H9 (cell line): ENCODE measurements around the gene PPFIBP1. TPM values are rescaled to one million over a fixed set of nuclear protein-coding genes. Genes with fewer than 3 reads are reported as not detected.

Experiments used
- DNase-seq: peaks from one replicate; pipeline ENCODE4 v3.0.0-alpha.2; 2017
- H2AFZ ChIP-seq: one replicate; pipeline ENCODE4 v1.6.1; 2013; ENCODE audit warnings: mild to moderate bottlenecking, low read length, control low read depth, moderate library complexity
- H2AK5ac ChIP-seq: 2 replicates; pipeline ENCODE4 v1.6.1; 2013; ENCODE audit warnings: low read length, control low read depth, mixed read lengths; ENCODE audit not compliant: insufficient read length
- H2BK120ac ChIP-seq: one replicate; pipeline ENCODE4 v1.6.1; 2013; ENCODE audit warnings: low read depth, mild to moderate bottlenecking, low read length, control low read depth, inconsistent platforms; ENCODE audit not compliant: poor library complexity, severe bottlenecking
- H2BK12ac ChIP-seq: 2 replicates; pipeline ENCODE4 v1.6.1; 2013; ENCODE audit warnings: low read length, control low read depth, mixed read lengths, low read depth; ENCODE audit not compliant: insufficient read length
- H2BK15ac ChIP-seq: 2 replicates; pipeline ENCODE4 v1.6.1; 2013; ENCODE audit warnings: low read depth, low read length, control low read depth
- H2BK20ac ChIP-seq: one replicate; pipeline ENCODE4 v1.6.1; 2013; ENCODE audit warnings: low read depth, mild to moderate bottlenecking, low read length, control low read depth, inconsistent platforms; ENCODE audit not compliant: poor library complexity, severe bottlenecking
- H2BK5ac ChIP-seq: 2 replicates; pipeline ENCODE4 v1.6.1; 2013; ENCODE audit warnings: low read length, control low read depth, mixed read lengths; ENCODE audit not compliant: insufficient read length
- H3K14ac ChIP-seq: 2 replicates; pipeline ENCODE4 v1.6.1; 2013; ENCODE audit warnings: low read length, control low read depth; ENCODE audit not compliant: insufficient read depth
- H3K18ac ChIP-seq: 2 replicates; pipeline ENCODE4 v1.6.1; 2013; ENCODE audit warnings: low read depth, mild to moderate bottlenecking, mixed read lengths, low read length, control low read depth; ENCODE audit not compliant: insufficient read length
- H3K23ac ChIP-seq: 2 replicates; pipeline ENCODE4 v1.6.1; 2013; ENCODE audit warnings: low read length, control low read depth, mixed read lengths, low read depth; ENCODE audit not compliant: insufficient read length
- H3K23me2 ChIP-seq: 2 replicates; pipeline ENCODE4 v1.6.1; 2013; ENCODE audit warnings: low read depth, mild to moderate bottlenecking, mixed read lengths, low read length, control low read depth; ENCODE audit not compliant: insufficient read length, poor library complexity, severe bottlenecking
- H3K27ac ChIP-seq: 2 replicates; pipeline ENCODE4 v1.5.1; 2013; ENCODE audit warnings: low read length, control low read depth, mixed read lengths, low read depth; ENCODE audit not compliant: insufficient read length
- H3K27me3 ChIP-seq: 2 replicates; pipeline ENCODE4 v1.6.1; 2013; ENCODE audit warnings: low read length, control low read depth, inconsistent platforms; ENCODE audit not compliant: insufficient read depth
- H3K4ac ChIP-seq: 2 replicates; pipeline ENCODE4 v1.6.1; 2013; ENCODE audit warnings: low read depth, mild to moderate bottlenecking, control low read depth, inconsistent platforms, low read length, moderate library complexity
- H3K4me1 ChIP-seq: 2 replicates; pipeline ENCODE4 v1.6.1; 2013; ENCODE audit warnings: low read length, control low read depth, inconsistent platforms; ENCODE audit not compliant: insufficient read depth
- H3K4me2 ChIP-seq: 2 replicates; pipeline ENCODE4 v1.6.1; 2013; ENCODE audit warnings: low read length, control low read depth, mixed read lengths; ENCODE audit not compliant: insufficient read length, insufficient read depth
- H3K56ac ChIP-seq: 2 replicates; pipeline ENCODE4 v1.6.1; 2013; ENCODE audit warnings: low read depth, mild to moderate bottlenecking, mixed read lengths, low read length, control low read depth; ENCODE audit not compliant: insufficient read length
- H3K79me1 ChIP-seq: 2 replicates; pipeline ENCODE4 v1.6.1; 2013; ENCODE audit warnings: low read depth, mild to moderate bottlenecking, moderate library complexity, low read length, control low read depth, inconsistent platforms; ENCODE audit not compliant: insufficient read depth, poor library complexity, severe bottlenecking
- H3K79me2 ChIP-seq: 2 replicates; pipeline ENCODE4 v1.6.1; 2013; ENCODE audit warnings: low read length, control low read depth, inconsistent platforms; ENCODE audit not compliant: insufficient read depth
- H3K9ac ChIP-seq: 2 replicates; pipeline ENCODE4 v1.6.1; 2013; ENCODE audit warnings: low read length, control low read depth, mixed read lengths; ENCODE audit not compliant: insufficient read length; ENCODE audit errors: extremely low read depth
- H3K9me3 ChIP-seq: one replicate; pipeline ENCODE4 v1.6.1; 2013; ENCODE audit warnings: low read depth, low read length, inconsistent platforms; ENCODE audit not compliant: control insufficient read depth
- H3T11ph ChIP-seq: one replicate; pipeline ENCODE4 v1.6.1; 2013; ENCODE audit warnings: mild to moderate bottlenecking, low read length, control low read depth, inconsistent platforms
- H4K20me1 ChIP-seq: one replicate; pipeline ENCODE4 v1.6.1; 2013; ENCODE audit not compliant: control insufficient read depth, insufficient read length, insufficient read depth
- H4K5ac ChIP-seq: 2 replicates; pipeline ENCODE4 v1.6.1; 2013; ENCODE audit warnings: low read depth, mild to moderate bottlenecking, mixed read lengths, low read length, control low read depth; ENCODE audit not compliant: insufficient read length
- H4K8ac ChIP-seq: replicated peaks from 2 replicates; pipeline ENCODE4 v1.6.1; 2013; ENCODE audit warnings: low read length, control low read depth, mixed read lengths, low read depth; ENCODE audit not compliant: insufficient read length
- H4K91ac ChIP-seq: 2 replicates; pipeline ENCODE4 v1.6.1; 2013; ENCODE audit warnings: low read depth, mild to moderate bottlenecking, moderate library complexity, mixed read lengths, low read length, control low read depth; ENCODE audit not compliant: insufficient read length
- H3K27ac Mint-ChIP-seq, 3 experiments: 2 replicates in 2 of 3; 3 replicates in 1 of 3; pipeline ENCODE4 v1.8.0; 2020 to 2021; ENCODE audit warnings: mixed read lengths in 3 of 3, mild to moderate bottlenecking in 1 of 3, moderate library complexity in 1 of 3
- H3K27me3 Mint-ChIP-seq: 2 replicates; pipeline ENCODE4 v1.8.0; 2021; ENCODE audit warnings: low read depth, mild to moderate bottlenecking, moderate library complexity, mixed read lengths
- H3K36me3 Mint-ChIP-seq, 3 experiments: 2 replicates in 2 of 3; 3 replicates in 1 of 3; pipeline ENCODE4 v1.8.0; 2020 to 2021; ENCODE audit warnings: low read depth in 3 of 3, mixed read lengths in 3 of 3; ENCODE audit not compliant: insufficient read depth in 1 of 3
- H3K4me1 Mint-ChIP-seq, 2 experiments: 2 replicates each; pipeline ENCODE4 v1.8.0; 2020; ENCODE audit warnings: mixed read lengths in 2 of 2
- H3K4me3 Mint-ChIP-seq, 2 experiments: 2 replicates in 1 of 2; 3 replicates in 1 of 2; pipeline ENCODE4 v1.8.0; 2020 to 2021; ENCODE audit warnings: mild to moderate bottlenecking in 2 of 2, mixed read lengths in 2 of 2, moderate library complexity in 1 of 2
- H3K9me3 Mint-ChIP-seq, 2 experiments: 2 replicates in 1 of 2; 3 replicates in 1 of 2; pipeline ENCODE4 v1.8.0; 2020; ENCODE audit warnings: mild to moderate bottlenecking in 2 of 2, mixed read lengths in 2 of 2, moderate library complexity in 1 of 2
- CTCF ChIP-seq: fragments of 200-600 bp; sonication (generic); conservative IDR thresholded peaks from 3 replicates; pipeline ENCODE4 v1.8.0; 2021; ENCODE audit warnings: antibody characterized with exemption, mild to moderate bottlenecking
- WGBS: extraction: QIAGEN DNeasy Blood & Tissue Kit; methylation state at CpG from one replicate; pipeline ENCODE4 v1.1.7; 2013; ENCODE audit warnings: missing lambda C conversion rate, low lambda C conversion rate, mixed read lengths; ENCODE audit not compliant: insufficient read length; ENCODE audit errors: extremely low coverage; 5-methylcytosine and 5-hydroxymethylcytosine counted together
- total RNA-seq: library from RNA; stranded (reverse); gene quantifications from 2 replicates; pipeline ENCODE4 v1.2.1, GENCODE V29; 2021

The PPFIBP1 gene
- total RNA-seq, 1 experiment from 2014 or later, result 29.2 TPM

GRCh38 chr12:27624586-27624985 is 100.6 kb downstream of the PPFIBP1 start:
- H3K4me1 ChIP-seq, result no peaks in the 10 kb centered on the region; the same call in 1 of the 2 replicates
- H2AK5ac ChIP-seq, result no peak overlapping the region
- Mint-ChIP-seq H3K27ac (peak overlapping the region in 1 of 3 experiments; percentile 10; a peak in 1 of 7 replicates), H3K27me3 (no peaks in the 10 kb centered on the region), H3K9me3 (no peaks in the 10 kb centered on the region), H3K36me3 (no peaks in the 10 kb centered on the region), H3K4me1 (peaks cover 3 to 5% of the 10 kb centered on the region in 2 experiments; a peak in 1 of 4 replicates), H3K4me3 (no peak overlapping the region)
- H3K56ac ChIP-seq, result no peak overlapping the region
- H3K18ac ChIP-seq, result no peak overlapping the region
- H2AFZ ChIP-seq, result no peak overlapping the region
- H3K14ac ChIP-seq, result no peak overlapping the region
- H4K5ac ChIP-seq, result no peak overlapping the region
- H2BK120ac ChIP-seq, result no peak overlapping the region
- no peak overlapping the region for H3K27ac ChIP-seq
- H4K91ac ChIP-seq, result no peak overlapping the region
- no peak overlapping the region for H3K4ac ChIP-seq
- no peak overlapping the region for H2BK15ac ChIP-seq
- WGBS, result no CpG with 5 or more reads among the region's 4 CpGs
- H3K27me3 ChIP-seq, result no peaks in the 10 kb centered on the region
- no peak for TF ChIP-seq CTCF
- no peak overlapping the region for H3K23ac ChIP-seq
- no peak overlapping the region for H2BK12ac ChIP-seq
- no peak overlapping the region for H3K9ac ChIP-seq
- no peaks in the 10 kb centered on the region; the same call in 1 of the 2 replicates for H3K79me2 ChIP-seq
- no peaks in the 10 kb centered on the region for H3K23me2 ChIP-seq
- no peaks in the 10 kb centered on the region for H3K9me3 ChIP-seq
- H4K20me1 ChIP-seq, result no peaks in the 10 kb centered on the region
- H3K4me2 ChIP-seq, result no peak overlapping the region
- no peak overlapping the region for H3T11ph ChIP-seq
- no peak overlapping the region for H2BK5ac ChIP-seq
- DNase-seq, result no peak
- H2BK20ac ChIP-seq, result no peak overlapping the region
- H4K8ac ChIP-seq, result no peak overlapping the region
- no peaks in the 10 kb centered on the region for H3K79me1 ChIP-seq
